Fibroblast of skin of right quadriceps (primary cell): ENCODE results near the gene TBX1.
"Not testable (repeated sequence)": the region's sequence is repeated elsewhere in the genome, so short reads cannot be mapped to it uniquely, and the experiment has no call there.

Experiments used
- DNase-seq: peaks from one replicate; pipeline ENCODE4 v3.0.0-alpha.2; 2013

The TBX1 gene

DNA sequence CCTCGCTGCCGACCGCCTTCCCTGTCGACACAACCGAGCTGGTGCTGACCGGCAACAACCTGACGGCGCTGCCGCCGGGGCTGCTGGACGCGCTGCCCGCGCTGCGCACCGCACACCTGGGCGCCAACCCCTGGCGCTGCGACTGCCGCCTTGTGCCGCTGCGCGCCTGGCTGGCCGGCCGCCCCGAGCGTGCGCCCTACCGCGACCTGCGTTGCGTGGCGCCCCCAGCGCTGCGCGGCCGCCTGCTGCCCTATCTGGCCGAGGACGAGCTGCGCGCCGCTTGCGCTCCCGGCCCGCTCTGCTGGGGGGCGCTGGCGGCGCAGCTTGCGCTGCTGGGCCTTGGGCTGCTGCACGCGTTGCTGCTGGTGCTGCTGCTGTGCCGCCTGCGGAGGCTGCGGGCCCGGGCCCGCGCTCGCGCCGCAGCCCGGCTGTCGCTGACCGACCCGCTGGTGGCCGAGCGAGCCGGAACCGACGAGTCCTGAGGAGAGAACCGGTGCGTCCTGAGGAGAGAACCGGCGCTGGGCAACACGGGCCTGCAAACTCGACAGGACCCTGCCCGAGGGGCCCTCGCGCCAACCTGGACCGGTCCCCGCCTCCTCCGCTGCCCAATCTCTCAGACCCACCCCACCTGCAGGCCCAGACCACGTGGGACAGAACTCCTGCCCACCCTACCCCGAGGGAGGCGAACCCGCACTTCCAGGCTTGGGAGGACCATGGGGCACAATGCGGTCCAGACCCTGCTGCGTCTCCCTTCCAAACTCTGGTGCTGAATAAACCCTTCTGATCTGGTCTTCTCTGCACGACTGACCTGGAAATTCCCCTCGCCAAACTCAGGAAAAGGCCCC is 36.4 kb upstream of the TBX1 start:
- no peak for DNase-seq

DNA sequence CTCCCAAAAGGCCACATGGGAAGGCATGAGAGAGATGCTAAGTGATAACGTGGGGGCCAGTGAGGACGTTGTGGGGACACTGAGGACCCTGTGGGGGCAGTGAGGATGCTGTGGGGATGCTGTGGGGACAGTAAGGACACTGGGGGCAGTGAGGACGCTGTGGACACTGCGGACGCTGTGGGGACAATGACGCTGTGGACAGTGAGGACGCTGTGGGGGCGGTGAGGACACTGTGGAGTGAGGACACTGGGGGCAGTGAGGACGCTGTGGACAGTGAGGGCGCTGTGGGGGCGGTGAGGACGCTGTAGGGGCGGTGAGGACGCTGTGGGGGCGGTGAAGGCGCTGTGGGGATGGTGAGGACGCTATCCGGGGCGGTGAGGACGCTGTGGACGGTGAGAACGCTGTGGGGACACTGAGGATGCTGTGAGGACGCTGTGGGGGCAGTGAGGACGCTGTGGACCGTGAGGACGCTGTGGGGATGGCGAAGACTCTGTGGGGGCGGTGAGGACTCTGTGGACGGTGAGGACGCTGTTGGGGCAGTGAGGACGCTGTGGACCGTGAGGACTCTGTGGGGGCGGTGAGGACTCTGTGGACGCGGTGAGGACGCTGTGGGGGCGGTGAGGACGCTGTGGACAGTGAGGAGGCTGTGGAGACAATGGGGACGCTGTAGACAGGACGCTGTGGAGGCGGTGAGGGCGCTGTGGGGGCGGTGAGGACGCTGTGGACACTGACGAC is 35.5 kb upstream of the TBX1 start:
- DNase-seq: no peak

DNA sequence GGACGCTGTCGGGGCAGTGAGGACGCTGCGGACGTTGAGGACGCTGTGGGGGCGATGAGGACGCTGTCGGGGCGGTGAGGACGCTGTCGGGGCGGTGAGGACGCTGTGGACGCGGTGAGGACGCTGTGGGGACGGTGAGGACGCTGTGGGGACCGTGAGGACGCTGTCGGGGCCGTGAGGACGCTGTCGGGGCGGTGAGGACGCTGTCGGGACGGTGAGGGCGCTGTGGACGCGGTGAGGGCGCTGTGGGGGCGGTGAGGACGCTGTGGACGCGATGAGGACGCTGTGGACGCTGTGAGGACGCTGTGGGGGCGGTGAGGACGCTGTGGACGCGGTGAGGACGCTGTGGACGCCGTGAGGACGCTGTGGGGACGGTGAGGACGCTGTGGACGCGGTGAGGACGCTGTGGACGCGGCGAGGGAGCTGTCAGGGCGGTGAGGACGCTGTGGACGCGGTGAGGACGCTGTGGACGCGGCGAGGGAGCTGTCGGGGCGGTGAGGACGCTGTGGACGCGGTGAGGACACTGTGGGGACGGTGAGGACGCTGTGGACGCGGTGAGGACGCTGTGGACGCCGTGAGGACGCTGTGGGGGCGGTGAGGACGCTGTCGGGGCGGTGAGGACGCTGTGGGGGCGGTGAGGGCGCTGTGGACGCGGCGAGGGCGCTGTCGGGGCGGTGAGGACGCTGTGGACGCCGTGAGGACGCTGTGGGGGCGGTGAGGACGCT is 34.4 kb upstream of the TBX1 start:
- DNase-seq: not testable (repeated sequence)

DNA sequence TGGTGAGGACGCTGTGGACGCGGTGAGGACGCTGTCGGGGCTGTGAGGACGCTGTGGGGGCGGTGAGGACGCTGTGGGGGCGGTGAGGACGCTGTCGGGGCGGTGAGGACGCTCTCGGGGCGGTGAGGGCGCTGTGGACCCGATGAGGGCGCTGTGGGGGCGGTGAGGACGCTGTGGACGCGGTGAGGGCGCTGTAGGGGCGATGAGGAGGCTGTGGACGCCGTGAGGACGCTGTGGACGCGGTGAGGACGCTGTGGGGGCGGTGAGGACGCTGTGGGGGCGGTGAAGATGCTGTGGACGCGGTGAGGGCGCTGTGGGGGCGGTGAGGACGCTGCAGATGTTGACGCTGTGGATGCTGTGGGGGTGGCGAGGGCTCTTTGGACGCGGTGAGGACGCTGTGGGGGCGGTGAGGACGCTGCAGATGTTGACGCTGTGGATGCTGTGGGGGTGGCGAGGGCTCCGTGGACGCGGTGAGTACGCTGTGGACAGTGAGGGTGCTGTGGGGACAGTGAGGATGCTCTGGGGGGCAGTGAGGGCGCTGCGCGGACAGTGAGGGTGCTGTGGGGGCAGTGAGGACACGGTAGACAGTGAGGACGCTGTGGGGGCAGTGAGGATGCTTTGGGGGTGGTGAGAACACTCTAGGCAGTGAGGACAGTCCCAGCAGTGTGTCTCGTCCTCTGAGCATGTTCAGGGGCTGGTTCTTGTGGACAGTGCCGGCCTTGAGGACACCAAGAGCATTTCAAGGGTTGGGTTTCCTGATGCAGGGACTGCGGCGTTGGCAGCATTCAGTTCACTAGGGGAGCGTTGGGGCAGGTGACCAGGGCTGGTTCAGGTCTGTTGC is 33.0 kb upstream of the TBX1 start:
- DNase-seq: no peak

DNA sequence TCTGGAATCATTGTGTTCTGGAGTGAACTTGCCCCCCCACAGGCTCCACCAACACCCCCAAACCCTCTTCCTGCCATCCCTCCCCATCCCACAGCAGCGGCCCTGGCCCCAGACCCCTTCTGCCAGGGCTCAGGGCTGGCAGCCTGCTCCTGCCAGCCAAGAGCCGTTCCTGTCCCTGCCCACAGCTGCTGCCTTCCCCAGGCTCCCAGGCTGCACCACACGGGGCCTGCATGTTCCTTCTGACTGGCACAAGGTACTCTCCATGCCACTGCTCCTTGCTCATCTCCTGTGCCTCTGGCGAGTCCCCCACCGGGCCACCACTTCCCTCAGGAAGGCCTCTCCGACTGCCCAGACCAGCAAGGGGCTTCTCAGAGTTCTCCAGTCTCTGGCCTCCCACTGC is 32.3 kb upstream of the TBX1 start:
- no peak for DNase-seq

DNA sequence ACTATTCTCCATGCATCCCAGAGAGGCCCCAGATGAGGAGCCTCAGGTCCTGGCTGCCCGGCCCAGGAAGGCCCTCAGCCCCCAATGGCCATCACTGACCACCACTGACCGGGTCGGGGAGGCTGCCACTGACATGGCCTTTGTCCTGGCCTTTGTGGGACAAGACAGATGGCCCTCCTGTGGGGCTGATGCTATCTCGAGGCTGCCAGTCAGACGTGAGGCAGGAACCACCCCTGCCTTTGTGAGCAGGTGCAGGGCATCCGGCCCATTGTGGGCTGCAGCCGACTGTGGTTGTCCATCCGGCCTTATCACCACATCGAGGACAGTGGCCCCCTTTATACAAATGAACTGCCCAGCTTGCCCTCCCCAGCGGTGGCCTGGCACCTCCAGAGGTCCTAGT is 31.7 kb upstream of the TBX1 start:
- no peak for DNase-seq

DNA sequence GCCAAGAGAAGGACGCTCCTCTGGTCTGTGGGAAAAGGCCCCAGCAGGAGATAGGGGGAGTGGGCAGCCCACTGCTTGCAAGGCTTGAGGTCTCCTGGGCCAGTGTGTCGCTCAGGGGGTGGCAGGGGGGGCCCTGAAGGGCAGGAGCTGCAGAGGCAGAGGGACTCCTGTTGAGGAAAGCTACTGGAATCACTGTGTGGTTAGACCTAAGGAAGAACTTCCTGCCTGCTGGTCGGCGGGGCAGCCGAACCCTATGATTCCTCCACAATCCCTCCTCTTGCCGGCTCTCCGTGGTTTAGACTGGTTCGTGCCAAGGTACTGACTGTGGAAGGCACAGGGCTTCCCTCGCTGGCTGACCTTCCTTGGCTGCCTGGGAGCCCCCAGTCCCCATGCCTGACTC is 31.1 kb upstream of the TBX1 start:
- DNase-seq: no peak

DNA sequence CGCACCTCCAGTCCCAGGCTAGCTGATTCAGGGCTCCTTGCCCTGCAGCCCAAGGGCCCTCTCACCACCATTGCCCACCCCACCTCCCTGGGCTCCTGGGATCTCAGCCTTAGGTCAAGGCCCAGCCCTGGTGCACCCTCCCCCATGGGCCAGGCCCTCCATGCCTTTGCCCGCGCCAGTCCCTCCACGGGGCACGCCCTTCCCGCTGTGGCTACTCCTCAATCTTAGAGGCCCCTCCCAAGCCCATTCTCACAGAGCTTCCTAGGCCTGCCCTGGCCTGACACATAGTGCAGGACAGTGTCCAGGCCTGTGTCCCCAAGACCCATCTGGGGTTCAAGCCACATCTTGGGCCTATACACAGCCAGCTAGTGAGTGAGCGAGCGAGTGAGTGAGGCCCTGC is 30.4 kb upstream of the TBX1 start:
- DNase-seq: no peak

DNA sequence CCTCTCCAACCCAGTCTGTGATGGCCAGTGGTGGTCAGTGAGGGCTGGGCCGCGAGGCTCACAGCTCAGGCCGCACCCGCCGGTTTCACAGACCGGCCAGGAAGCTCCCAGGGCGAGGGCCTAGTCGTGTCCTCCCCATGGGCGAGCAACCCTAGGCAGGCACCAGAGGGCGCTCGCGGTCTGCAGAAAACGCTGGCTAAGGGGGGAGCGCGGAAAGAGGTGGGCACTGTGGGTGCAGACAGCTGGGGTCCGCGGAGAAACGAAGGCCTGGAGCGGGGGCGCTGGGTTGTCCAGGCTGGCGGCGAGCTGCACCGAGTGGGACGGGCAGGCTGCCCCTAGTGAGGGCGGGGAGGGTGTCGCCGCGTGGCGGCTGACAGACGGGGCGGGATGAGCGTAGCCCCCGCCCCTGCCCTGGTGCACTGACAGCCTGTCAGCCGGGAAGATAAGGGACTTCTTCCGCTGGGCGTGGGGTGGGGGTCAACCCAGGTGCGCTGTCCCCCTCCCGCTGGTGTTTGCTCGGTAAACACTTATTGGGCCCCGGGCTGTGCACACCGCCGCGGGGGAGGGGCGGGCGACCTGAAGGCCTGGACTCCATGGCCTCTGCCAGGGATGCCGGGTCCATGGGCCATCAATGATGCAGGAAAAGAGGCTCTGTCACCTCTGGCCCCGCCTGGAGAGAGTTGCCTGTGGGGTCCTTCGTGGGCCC is 29.8 kb upstream of the TBX1 start:
- DNase-seq: peak; percentile 71

DNA sequence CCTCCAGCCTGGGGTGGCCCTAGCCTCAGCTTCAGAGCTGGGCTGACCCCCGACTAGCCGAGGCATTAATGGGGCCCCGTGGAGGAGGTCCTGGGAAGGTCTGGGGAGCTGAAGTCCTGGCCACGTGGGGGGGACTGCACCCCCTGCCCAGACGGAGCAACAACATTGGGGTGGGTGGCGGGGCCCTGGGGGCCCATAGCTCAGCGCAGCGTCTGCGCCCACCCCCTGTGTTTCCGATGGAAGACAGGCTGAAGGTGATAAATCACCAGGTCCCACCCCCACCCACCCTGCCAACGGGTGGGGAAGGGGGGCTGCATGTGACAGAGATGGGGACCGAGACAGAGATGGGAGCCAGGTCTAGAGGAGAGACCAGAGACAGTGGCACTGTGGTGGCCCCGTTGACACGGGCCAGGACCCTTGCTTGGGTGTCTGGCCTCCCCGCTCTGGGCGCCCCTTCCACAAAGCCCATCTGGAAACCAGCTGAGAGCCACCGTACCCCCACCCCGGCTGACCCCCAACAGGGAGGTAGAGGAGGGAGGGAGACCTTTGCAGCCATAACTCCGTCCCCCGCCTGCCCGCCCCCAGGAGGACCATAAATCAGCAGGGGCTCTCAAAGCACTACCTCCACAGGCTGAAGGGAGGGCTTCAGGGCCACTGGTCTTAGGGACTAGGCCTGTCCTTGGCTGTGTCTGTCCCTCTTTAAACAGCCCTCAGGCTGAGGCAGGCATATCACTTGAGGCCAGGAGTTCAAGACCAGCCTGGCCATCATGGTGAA is 29.0 kb upstream of the TBX1 start:
- no peak for DNase-seq

DNA sequence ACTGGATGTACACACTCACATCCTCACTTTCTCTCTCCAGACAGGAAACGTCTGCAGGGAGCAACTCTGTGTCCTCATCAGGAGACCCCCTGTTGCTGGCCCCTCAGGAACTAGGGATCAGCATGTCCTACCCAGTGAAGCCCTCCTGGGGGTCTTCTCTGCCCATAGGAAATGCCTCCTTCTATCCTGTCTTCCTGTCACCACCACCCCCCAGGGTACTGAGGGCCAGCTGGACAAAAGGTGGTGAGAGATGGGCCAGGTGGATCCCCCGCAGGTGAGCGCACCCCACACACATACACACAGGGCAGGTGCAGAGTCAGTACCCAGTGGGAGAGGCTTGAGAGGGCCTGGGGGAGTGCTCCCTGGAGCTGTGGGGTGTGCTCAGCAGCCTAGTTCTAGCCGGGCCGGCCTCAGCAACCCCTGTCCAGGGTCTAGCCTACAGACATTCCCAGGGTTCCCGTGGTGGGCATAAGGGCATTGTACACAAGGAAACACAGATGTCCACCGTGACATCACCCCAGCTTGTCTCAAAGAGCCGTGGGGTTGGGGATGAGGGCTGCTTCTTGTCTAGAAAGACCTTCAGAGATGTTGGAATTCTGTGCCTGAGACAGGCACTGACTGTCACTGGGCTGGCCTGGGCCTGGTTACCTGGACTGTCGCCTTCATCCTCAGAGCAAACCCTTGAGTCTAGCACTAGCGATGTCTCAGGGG is 28.0 kb upstream of the TBX1 start:
- no peak for DNase-seq

DNA sequence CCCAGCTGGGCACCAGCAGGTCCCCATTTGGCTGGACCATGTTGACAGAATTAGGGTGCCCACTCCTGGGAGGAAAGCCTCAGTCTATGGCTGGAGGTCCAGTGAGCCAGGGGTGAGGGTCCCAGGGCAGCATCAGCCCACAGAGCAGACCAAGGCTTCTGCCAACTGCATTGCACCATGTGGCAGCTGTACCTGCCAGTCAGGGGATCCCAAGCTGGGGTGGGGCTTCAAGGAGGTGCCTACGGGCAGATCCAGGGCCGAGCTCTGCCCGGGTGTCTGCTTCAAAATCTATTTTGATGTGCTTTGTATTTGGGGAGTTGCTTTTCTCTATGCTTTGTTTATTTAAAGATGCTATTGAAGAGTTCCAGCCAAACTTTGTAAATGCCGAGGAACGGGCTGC is 26.8 kb upstream of the TBX1 start:
- DNase-seq: no peak

DNA sequence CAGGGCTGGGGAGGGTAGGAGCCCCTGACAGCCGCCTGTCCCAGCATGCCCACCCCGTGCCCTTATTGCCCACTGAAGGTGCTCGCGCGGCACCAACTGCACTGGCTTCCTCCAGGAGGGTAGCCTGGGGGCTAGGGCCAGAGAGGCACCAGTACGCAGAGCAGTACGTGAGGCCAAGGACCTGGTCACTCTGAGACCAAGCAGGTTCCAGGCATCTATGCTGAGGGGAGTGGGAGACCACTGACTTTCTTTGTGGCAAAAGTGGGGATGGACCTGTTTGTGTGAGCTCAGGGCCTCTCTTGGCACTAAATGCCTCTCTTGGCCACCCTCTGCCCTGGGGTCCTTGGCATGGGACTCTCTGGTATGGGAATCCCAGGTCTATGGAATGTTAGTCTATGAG is 26.4 kb upstream of the TBX1 start:
- no peak for DNase-seq

DNA sequence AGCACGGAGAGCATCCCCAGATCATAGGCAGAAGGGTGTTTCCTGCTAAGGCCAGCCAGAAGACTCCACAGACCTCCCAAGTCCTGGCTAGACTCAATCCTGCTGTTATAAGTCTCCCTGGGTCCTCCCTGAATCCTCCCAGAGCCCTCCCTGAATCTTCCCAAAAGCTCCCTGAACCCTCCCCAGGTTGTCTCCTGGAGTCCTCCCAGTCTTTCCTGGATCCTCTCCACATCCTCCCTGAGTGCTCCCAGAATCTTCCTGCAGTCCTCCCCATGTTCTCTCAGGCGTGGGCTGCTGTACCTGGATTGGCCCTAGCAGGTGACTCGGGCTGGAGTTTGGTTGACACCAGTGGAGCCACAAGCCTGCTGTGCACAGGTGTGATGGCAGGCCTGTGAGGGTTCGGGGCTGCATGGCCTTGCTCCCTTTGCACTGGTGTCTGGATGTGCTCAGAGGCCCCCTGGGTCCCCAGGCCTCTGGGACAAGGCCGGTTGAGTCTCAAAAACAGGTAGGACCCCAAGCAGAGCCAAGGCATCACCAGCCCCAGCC is 25.7 kb upstream of the TBX1 start:
- DNase-seq: no peak

DNA sequence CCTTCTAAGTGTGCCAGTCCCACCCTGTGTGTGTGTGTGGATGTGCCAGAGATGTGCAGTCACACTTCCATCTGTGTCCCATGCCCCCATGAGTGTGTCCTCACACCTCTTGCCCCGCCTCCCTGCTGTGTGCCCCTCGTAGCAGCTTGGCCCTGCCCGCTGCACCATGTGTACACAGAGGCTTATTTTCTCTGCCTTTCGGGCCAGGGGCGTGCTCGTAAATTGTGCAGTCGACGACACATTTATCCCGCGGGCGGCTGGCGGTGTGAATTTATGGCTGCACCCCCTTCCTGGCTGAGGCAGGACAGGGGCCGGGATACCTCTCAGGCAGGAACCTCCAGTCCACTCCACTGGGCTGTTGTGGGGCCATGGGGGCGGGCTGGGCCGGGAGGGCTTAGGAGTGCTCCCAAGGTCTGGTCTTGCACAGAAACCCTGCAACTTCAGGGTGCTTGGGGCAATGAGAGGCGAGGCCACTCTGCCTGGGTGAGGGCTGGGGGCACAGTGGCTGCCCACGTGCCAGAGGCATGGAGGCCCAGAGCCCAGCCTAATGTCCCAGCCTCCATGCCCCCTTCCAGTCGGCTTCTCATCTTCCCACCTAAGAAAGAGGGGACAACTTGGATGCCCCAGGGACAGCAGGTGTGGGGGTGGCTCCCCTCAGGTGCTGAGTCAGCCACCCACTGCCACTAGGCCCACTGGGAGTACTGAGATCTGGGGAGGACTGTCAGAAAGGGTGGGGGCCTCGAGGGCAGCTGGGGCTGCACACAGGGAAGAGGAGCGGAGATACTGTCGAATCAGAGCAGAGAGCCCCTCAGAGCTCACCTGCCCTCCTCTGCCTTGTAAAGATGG is 24.7 kb upstream of the TBX1 start:
- no peak for DNase-seq

DNA sequence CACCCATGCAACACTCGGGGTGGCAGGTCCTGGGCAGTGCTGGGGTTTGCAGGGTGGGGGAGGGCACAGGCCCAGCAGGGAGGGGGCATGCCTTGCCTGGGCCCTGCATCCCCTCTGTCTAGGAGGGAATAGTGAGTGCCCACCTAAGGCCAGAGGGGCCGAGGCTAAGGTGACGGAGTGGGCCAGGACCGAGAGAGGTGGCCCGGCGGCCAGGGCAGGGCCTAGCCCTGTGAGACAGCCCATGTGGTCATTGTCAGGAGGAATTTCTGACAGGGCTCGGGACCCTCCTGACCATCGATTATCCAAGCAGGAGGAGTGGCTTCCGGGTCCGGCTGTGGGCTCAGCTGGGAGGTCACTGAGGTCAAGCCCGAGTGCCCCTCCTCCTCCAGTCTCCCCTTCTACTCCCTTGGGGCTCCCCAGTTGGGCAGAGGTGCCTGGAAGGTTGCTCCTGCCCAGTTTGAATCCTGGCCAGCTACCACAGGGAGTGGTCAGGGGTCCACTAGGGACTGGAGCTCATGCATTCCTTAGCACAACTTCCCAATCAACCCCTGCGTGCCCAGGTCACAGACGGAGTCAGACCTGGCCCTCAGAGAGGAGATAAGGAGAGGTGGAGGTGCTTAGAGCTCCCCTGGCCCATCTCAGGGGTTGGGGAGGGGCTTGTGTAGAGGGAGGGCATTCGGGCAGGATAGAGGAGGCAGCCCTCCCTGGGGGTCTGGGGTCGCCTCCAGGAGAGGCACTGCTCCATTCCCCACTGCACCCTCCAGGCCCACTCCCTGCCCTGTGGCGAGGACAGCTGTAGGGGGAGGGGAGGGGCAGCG is 22.5 kb upstream of the TBX1 start:
- DNase-seq: no peak

DNA sequence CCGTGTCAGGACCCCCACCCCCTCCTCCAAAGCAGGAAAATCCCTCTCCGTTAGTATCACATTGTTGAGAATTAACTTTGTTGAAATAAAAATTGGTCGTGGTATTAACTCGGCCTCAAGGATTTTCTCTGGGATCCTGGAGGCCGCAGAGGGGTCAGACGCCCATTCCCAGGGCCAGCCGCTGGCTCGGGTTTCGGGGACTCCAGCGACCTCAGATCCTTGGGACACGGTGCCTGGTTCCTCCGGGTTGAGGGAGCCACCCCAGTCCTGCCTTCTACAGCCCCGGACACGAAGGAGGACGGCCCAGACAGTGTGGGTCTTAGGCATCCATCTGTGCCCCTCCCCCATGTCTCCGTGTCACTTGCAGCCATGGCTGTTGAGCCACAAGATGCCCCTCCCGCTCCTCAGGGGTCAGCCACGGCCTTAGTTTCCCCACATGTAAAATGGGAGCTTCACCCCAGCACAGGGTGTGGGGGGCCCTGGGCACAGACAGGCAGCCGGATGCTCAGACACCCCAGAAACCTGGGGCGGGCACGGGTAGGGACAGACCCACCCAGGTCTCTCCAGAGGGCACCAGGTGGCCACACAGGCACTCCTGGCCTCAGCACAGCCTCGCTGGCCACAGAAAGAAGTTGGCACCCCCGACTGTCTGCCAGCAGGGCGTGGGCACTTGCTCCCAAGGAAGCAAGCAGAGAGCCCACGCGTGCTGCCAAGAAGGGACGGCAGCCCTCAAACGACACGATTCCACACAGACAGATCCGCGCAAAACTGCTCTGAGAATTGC is 21.7 kb upstream of the TBX1 start:
- DNase-seq: no peak

DNA sequence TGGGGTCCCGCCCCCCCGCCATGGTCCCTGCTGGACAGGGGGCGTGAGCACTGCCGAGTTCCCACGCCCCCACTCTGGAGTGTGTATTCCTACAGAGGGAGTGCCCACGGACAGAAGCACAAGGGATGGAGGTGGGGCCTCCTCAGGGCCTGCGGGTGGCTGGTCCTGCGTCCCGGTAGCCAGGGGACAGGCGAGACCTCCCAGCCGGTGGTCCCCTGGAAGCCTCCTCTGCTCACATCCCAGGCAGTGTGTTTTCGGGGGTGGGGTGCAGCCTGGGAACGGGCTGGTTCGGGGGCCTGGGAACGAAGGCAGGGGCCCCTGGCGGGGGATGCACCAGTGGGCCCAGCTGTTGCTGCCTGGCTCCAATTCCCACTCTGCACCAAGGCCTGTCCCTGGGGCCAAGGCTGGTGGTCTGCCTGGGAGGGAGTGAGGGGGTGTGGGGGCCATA is 21.1 kb upstream of the TBX1 start:
- DNase-seq: no peak
